Measurements from ENCODE around the gene PRSS33. TPM values are rescaled to one million over a fixed set of nuclear protein-coding genes. Genes with fewer than 3 reads are reported as not detected.

The PRSS33 gene, protein sequence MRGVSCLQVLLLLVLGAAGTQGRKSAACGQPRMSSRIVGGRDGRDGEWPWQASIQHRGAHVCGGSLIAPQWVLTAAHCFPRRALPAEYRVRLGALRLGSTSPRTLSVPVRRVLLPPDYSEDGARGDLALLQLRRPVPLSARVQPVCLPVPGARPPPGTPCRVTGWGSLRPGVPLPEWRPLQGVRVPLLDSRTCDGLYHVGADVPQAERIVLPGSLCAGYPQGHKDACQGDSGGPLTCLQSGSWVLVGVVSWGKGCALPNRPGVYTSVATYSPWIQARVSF
- not detected in 2 replicates for total RNA-seq (2014; rRNA removed; shearing (Covaris generic))

DNA sequence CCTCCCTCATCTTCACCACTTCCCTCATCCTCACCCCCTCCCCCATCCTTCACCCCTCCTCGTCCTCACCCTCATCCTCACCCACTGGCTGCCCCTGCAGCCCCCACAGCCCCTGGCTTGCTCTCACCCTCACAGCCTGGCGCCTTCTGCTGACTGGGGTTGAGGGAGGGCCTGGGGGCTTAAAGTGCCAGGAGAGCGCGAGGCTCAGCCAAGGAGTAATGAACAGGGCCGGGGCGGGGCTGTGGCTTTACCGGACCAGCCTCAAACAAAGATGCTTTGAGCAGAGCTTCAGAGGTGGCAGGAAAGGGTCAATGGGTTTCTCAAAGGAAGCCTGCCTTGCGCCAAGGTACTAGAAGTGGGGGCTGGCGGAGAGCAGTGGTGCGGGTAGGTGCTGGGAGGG is at the start of gene PRSS33:
TSS of gene PRSS33 (minus strand) at position 155 of the 400 bp plus-strand sequence. CDS start 1,013 bp downstream, outside the sequence.
- DNase-seq (ENCODE audit: low read depth): no peak

DNA sequence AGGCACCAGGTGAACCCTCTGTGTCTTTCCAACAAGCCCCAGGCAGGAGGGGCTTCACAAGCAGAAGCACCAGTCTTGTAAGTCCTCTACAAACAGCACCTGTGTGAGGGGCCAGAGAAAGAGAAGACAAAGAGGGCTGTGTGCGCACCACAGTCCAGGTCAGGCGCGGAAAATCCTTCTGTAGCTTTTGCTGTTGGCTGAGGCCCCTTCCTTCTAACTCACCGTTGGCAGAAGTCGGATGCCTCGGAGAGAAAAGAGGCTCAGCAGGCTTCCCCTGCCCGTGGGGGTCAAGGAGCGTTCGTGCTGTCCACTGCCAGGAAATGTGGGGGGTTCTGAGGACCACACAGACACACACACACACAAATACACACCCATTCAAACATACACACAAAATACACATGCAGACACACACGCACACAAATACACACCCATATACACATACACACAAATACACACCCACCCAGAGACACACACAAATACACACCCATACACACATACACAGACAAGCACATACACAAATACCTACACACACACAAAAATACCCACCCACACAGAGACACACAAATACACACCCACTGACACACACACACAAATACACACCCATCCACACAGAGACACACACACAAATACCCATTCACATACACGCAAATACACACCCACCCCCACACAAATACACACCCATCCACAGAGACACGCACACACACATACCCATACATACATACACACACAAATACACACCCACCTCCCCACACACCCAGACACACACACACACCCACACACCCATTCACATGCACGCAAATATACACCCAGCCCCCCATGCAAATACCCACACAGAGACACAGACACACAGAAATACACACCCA is 49.5 kb upstream of the PRSS33 start:
- no peak for DNase-seq (ENCODE audit: low read depth)

DNA sequence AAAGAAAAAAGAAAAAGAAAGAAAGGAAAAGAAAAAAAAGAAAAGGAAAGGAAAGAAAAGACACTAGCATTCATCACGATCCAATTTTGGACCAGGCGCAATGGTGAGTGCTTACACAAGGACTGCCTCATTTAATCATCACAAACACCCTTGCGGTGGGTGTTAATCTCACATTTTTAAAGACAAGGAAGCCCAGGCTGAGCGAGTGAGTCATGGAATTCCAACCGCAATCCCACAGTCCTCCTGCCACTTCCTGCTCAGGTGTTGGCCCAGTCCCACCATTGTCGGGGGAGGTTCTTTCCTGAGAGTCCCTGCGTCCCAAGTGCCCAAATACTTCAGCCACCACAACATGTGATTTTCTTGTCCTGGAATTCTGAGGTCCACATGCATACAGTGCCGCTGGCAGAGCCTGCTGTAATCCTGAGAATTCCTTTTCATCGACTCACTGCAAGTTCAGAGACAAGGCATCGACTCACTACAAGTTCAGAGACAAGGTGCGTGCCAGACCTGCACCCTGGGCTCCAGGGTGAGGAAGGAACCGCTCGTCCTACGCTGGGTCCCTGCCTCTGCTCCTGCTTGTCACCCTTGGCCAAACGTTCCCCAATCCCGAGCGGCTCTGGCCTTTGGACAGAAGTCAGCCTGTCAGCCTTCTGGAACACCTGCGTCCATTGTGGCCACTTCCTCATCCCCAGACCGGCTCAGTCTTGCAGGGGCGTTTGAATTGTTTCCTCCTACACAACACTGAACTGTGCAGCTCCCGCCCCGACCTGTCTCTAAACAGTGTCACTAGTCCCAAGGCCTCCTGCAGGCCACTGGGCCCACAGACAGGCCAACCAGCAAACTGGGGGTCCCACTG is 48.5 kb upstream of the PRSS33 start:
- DNase-seq (ENCODE audit: low read depth): peak; percentile 99

DNA sequence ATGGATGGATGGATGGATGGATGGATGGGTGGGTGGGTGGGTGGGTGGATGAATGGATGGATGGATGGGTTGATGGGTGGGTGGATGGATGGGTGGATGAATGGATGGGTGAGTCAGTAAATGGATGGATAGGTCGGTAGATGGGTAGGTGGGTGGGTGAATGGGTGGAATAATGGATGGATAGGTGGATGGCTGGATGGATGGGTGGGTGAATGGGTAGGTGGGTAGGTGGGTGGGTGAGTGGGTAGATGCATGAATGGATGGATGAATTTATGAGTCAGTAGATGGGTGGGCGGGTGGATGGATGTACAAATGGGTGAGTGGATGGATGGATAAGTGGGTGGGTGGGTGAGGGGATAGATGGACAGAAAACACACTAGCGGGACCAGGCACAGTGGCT is 47.6 kb upstream of the PRSS33 start:
- DNase-seq (ENCODE audit: low read depth): no peak

DNA sequence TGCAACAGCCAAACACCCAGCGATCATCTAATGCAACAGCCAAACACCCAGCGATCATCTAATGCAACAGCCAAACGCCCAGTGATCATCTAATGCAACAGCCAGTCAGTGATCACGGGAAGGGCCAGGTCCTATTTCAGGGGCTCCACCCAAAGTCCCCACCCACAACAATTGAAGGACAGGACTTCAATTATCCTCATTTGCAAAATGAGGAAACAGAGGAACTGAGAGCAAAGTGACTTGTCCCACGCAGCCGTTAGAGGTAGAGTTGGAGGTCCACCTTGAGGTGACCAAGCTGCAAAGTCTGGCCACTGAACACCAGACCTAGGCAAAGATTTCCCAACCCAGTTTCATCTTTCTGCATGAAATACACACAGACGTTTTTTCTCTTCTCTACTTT is 46.4 kb upstream of the PRSS33 start:
- DNase-seq (ENCODE audit: low read depth): no peak

DNA sequence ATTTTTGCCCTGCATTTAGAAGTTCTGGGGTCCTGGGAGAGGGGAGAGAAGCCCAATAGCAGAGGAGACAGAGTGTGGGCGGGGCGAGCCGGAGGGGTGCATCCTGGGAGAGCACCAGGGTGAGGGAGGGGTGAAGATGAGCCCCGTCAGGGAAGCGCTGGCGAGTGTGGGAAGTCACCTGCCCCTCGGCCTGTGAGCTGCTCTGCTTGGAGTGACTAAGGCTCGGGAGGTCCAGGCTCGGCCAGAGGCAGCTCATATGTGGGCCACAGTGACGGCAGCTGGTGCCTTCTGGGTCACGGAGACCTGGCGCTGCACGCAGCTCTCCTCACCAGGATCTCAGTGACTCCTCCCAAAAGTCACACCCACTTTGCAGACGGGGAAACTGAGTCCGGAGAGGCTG is 43.8 kb upstream of the PRSS33 start:
- no peak for DNase-seq (ENCODE audit: low read depth)

DNA sequence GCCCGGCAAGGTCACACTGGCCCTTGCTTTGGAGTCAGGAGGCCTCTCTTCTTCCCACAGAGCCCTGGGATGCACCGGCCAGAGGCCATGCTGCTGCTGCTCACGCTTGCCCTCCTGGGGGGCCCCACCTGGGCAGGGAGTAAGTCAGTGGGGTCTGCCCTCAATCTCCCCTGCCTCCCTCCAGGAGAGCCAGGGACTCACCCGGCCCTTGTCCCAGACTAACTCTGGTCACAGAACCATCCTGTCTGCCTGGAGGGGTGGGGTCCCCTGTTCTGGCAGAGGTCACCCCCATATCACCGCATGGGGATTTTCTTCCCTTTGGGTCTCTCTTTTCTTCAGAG is 43.0 kb upstream of the PRSS33 start:
- no peak for DNase-seq (ENCODE audit: low read depth)

DNA sequence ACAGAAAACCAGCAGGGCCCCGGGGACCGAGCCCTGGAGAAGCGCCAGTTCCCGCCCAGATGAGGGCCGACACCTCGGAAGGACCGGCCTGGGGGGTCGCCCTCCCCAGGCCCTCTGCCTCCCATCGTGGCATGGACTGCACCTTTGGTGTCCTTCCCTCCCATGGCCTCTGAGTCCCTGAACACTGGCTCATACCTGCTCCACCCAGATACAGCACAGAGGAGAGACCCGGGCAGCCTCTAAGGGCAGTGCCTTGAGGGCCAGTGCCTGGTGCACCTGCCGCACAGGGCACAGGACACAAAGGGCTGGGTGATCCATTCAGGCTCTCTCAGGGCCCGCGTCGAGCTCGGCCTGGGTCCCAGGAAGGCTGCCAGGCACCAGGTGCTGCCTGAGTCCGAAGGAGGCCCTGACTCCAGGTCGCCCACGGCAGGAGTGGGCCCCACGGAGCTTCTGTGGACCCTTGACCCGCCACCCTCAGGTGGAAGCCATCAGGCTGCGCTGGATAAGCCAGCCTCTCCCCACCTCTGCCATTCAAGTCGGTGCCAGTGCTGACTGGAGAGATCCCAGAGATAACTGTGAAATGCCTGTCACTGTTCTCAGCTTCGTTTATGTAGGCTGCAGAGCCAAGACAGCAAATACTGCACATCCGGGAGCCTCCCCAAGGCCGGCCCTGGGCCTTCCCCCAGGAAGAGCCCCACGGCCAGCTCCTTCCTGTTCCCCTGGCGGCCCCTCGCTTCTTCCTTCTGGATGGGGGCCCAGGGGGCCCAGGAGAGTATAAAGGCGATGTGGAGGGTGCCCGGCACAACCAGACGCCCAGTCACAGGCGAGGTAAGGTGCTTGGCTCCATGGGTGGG is 42.4 kb upstream of the PRSS33 start, which contains the start of gene ZG16B:
TSS of gene ZG16B (plus strand) at position 803 of the 854 bp plus-strand sequence. CDS start 139 bp downstream, outside the sequence.
- DNase-seq (ENCODE audit: low read depth): peak; percentile 15

DNA sequence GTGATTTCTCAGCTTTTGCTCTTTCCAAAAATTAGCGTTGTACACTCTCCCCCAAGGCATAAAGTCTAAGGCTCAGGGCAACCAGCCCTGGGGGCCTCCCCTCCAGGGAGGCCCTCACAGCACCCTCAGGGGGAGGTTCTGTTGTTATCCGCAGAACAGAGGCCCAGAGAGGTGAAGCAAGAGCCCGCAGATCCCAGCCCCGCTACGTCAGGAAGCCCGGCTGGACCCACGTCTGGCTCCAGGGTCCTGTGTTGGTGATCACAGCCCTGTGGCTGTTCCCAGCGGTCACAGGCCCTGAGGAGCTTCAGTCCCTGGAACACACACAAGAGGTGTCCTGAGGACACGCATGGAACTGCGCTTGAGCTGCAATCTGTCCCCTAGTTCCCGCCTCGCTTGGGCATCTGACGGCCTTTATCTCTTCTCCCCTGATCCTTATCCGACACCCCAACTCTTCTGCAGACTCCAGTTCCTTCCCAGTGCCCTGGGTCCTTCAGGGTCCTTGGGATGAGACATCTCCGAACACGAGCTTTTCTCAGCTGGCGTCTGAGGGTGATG is 41.6 kb upstream of the PRSS33 start:
- no peak for DNase-seq (ENCODE audit: low read depth)

DNA sequence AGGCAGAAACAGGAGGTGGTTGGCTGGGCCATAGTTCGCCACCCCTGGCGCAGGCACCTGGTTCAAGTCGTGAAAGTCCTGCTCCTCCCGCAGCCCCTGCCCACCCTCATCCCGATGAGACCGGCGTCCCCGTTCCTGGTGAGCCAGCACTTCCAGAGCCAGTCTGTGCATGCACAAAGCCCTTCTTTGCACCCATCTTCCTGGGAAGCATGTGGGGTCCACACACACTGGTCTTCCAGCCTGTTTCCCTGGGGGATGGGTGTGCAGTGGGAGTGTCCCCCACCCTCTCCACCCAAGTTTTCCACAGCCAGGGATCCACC is 41.1 kb upstream of the PRSS33 start:
- DNase-seq (ENCODE audit: low read depth): no peak

DNA sequence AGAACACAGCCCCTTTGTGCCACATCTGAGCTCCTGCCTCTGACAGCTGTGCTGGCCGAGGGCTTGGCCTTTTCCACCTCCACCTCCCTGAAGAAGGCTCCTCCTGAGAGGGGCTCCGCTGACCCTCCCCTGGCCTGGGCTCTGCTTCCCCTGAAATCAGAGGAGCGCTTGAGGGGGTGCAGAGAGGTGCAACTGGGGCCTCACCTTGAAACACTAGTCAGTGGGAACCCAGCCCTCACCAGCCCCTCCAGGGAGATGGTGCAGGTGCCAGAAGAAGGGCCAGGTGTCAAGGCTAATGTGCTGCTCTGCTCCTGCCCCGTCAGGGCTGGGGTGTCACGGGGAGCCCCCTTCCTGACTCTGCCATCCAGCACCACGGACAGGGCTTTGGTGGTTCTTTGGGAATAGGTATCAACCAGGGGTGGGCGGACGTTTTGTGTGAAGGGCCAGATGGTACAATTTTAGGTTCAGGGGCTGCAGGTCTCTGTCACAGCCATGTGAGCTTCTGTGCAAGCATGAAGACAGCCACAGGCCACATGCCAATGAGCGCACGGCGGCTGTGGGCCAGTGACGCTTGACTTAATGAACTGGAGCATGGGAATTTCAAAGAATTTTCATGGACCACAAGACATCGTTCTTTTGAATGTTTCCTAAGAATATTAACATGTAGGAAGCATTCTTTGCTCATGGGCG is 40.6 kb upstream of the PRSS33 start:
- DNase-seq (ENCODE audit: low read depth): no peak

DNA sequence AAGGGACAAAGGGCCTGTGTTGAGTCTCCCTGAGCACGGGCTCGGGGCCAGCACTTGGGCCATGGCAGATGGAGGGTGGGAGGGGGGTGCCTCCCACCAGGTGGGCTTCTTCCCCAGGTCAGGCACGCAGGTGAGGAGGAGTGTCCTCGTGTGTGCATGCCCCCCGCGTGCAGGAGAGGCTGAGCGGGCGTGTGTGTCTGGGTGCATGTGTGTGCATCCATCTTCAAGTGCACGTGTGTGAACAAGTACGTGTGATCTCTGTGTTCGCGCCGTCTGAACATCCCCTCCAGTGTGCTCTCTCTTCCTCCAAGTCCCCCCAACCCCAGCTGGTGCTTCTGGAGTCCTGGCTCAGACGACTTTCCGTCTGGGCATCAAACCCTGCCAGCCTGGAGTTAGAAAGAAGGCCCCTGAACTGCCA is 40.0 kb upstream of the PRSS33 start:
- no peak for DNase-seq (ENCODE audit: low read depth)

DNA sequence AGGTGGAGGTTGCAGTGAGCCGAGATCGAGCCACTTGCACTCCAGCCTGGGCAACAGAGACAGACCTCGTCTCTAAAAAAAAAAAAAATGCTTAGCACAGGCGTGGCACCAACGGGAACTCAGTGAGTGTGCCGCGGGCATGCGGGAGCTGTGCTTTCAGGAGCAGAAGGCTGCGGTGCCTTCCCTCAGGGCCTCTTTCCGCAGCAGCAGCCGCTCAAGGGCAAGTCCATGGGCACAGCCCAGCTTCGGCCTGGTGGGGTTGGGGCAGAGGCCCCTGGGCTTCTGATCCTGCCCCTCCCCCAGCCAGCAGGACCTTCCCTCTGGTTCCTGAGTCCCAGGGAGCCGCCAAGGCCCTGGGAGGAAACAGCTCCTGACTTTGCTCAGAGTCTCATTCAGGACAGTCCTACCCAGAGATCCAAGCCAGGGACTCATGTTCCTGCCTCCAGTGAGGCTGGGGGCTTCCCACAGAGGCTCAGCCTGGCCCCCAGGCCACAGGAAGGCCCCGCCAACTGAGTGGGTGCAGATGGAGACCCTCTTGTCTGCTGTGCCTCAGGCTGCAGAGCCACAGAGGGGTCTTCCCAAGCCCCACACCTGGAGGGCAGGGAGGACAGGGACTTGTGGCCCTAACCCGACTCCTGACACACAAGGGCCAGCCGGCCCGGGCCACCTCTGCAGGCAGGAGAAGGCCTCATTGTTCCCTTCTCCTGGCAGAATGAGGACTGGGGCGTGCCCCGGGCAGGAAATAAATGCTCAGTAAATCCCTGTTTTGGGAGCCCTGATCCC is 39.4 kb upstream of the PRSS33 start:
- DNase-seq (ENCODE audit: low read depth): no peak

DNA sequence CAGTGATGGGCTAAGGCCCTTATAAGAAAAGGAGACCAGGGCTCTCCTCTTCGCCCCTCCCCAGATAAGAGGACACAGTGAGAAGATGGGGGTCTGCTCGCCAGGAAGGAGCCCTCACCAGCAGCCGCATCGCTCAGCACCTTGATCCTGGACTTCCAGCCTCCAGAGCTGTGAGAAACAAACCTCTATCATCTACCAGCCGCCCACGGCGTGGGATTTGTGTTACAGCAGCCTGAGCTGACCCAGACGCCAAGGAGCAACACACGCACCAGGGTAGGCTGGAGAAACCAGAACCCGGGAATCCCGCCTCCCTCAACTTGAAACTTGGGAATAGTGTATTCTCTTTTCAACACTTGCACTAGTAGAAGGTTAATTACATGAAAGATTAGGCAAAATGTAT is 38.5 kb upstream of the PRSS33 start:
- no peak for DNase-seq (ENCODE audit: low read depth)

DNA sequence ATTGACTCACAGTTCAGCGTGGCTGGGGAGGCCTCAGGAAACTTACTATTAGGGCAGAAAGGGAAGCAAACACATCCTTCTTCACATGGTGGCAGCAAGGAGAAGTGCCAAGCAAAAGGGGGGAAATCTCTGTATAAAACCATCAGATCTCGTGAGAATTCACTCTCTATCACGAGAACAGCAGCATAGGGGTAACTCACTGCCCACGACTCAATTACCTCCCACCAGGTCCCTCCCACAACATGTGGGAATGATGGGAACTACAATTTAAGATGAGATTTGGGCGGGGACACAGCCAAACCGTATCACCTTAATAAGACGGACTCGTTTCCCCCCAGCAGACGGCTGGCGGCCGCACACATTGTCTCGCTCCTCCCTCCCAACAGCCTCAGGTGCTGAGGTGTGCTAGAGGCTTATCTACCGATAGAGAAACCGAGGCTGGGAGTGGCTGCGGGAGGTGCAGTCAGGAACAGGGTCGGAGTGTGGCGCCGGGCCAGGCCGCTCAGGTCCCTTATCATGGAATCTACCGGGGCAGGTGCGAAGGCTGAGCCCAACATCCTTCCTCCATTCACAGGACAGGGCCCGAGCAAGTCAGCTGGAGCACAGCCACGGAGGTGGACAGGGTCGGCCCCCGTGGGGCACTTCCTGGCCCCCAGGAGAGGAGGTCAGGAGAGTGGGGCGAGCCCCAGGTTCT is 37.8 kb upstream of the PRSS33 start:
- no peak for DNase-seq (ENCODE audit: low read depth)

DNA sequence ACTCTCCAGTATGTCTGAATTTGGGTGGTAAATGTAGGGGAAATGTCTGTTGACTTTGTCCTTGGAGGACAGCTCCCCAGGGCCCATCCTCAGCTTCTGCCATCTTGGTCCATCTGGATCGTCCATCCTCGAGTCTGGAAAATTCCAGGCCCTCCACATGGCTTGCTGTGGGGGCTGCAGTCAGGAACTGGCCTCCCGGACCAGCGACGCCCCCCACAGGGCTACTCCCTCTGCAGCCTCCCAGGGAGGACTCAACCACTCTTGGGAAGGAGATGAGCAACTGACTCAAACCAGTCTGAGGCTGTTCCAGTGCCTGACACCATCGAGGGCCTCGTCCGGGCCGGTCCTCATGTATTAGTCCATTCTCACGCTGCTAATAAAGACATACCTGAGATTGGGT is 37.3 kb upstream of the PRSS33 start:
- DNase-seq (ENCODE audit: low read depth): no peak

DNA sequence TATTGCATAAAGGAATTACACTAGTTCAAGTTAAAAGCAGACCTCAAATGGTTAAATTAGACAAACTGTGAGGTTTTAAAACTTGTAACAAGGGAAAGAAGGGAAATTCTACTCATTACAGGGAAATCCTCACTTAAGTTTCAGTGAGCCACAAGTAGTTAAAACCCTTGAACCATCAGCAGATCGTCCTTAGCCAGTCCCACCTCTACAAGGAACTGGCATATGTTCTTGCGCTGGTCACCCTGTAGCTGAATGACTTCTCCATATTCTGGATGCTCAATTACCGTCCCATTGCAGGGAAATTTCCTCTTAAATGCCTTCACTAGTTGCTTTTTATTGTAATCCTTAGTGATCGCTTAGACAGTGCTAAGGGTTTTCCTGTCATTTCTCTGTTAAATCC is 35.1 kb upstream of the PRSS33 start:
- DNase-seq (ENCODE audit: low read depth): no peak

DNA sequence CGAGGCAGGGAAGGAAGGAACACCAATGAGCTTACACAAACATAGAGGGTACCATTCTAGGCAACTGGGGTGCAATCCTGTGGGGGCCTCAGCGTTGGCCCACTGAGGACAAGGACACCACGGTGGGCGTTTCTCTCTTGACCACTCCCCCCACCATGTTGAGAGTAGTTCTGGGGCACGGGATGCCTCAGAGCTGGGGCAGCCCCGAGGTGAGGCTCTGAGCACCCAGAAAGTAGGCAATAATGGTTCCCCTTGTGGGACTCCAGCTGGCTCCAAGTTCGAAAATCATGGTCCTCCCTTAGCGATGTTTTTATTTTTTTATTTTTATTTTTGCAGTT is 34.8 kb upstream of the PRSS33 start:
- DNase-seq (ENCODE audit: low read depth): no peak

DNA sequence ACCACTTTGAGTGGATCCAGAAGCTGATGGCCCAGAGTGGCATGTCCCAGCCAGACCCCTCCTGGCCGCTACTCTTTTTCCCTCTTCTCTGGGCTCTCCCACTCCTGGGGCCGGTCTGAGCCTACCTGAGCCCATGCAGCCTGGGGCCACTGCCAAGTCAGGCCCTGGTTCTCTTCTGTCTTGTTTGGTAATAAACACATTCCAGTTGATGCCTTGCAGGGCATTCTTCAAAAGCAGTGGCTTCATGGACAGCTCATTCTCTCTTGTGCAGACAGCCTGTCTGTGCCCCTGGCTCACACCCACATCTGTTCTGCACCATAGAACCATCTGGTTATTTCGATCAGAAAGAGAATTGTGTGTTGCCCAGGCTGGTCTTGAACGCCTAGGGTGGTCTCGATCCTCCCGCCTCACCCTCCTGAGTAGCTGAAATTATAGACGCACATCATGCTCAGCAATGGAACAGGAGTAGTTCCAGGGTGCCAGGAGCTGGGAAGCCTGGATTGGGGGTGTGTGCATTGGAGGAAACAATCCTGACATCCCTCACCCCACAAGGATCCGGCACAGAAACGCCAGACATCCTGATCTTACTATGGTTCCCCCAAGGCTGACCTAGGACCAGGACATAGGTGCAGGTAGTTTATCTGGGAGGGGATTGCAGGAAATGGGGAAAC is 34.3 kb upstream of the PRSS33 start:
- DNase-seq (ENCODE audit: low read depth): no peak

Data from RPMI7951 (cell line).